Fibroblast of gingiva (primary cell): ENCODE results near the gene COL4A4.
A peak's percentile ranks its signal among the peaks of the same experiment; 100 is the strongest.
"Not testable (repeated sequence)": the region's sequence is repeated elsewhere in the genome, so short reads cannot be mapped to it uniquely, and the experiment has no call there.

Source experiments
- DNase-seq: peaks from one replicate; pipeline ENCODE4 v3.0.0-alpha.2; 2011; ENCODE audit warnings: low read depth

The COL4A4 gene

DNA sequence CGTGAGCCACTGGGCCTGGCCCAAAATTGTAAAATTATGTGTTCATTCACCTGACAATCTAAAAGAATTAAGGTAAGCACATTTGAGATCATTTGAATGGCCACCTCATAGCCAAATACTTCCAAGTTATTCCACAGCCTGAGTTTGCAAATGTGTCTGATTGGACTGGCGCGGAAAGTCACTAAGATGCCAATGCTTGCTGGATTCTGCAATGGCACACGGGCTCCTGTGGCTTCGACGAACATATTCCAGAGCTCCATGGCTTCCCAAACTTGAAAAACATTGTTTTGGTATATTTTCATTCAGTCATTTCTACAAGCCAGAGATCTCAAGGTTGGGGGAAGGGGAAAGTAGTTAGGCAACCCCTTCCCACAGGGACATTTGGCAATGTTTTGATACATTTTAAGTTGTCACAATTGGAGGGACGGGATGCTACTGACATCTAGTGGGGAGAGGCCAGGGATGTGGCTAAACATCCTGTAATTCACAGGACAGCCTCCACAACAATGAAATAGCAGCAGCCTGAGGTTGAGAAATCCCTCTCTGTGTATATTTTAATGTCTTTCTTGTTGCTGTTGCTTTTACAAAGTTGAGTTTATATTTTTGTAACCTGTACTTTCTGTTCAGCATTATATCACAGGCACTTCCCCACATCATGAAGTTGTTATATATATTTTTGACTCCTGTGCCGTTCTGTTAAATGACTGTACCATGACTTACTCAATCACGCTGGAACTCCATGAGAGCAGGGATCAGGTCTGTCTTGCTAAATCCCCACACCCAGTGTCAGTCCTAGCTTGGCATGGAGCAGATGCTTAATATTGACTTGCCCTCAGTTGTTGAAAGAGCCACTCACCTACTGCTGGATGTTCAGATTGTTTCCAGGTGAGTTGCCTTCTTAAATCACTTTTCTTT lies 56.9 kb downstream of the COL4A4 start:
- DNase-seq: peak; percentile 78

DNA sequence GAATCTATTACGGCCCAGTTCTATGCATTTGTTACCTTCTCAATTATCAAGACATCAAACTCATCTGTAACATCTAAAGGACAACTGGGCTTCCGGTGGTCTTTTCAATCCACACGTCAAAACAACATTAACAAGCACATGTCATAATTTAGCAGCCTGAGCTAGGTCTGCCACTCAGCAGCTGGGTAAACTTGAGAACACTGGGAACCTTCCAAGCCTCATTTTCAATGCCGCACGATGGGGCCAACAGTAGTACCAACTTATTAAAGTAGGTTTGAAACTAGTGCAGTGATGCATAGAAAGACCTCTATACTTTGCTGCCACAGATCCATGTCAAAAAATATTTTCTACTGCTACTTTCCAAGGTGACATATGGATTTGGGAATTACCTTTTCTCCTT lies 60.4 kb downstream of the COL4A4 start:
- DNase-seq: no peak

DNA sequence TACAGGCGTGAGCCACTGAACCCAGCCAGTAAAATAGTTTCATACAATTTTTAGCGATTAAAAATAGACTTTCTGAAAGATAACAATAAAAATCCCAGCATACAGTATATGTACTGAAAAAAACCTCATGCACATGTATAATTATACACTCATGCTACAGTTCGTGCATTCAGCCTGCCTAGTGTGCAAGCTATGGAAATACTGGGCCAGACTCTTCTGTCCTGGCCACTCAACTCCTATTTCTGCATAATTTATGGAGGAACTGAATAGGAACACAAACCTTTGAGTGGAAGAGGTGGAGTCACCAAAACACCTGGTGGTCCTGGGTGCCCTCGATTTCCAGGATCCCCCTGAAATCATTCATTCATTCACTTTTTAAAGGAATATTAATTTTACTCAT lies 64.7 kb downstream of the COL4A4 start:
- DNase-seq: no peak

DNA sequence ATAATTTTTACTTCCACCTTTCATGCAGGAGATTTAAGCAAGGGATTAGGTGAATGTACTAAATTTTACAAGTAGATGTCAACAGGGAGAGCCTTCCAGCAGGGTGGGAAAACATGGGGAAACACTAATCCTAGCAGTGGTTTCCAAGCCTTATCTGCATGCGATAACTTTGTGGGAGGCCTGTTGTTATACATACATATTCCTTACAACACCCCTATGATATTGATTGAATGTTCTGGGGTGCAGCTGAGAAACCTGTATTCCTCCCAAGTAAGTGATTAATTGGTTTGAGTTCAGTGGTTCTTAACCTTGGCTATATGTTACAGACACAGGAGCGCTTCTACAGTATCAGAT lies 65.9 kb downstream of the COL4A4 start:
- no peak for DNase-seq

DNA sequence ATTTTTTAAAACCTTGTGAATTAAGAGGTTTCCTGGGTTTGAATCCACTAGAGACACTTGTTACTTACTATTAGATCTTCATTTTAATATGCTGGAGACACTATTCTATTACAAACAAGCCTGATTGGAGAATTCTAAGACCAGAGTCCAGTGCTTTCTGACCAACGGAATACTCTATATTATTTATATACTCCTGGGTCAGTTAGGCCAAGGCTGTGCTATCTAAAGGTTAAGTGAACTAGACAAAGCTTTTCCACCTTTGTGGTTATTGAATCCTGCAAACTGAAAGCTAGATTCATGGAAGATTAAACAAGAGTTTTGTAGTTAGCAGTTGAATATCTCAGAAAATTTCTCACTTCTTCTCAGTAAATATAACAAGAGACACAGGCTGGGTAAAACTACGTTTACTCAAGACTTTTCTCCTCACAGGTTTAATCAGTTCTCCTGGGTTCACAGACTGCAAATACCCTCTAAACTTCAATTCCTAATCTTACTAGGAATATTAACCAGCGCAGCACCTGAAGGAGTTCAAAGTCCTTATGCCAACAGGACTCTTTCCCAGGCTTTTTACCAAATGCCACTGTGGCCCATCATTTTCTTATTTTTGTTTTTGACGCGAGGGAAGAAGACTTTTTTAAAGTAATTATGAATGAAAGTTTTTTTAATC lies 66.4 kb downstream of the COL4A4 start:
- no peak for DNase-seq

DNA sequence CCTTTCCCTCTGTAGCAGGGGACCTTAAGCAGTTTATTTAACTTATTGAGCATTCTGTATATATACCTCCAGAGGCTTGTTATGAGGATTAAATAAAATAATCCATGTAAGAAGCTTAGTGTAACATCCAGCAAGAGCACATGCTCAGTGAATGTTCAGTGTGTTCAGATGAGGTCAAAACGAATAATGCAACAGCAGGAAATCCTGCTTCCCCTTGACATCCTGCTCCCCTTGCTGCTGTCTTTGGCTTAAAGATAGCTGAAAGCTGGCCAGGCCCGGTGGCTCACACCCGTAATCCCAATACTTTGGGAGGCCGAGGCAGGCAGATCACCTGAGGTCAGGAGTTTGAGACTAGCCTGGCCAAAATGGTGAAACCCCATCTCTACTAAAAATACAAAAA lies 68.7 kb downstream of the COL4A4 start:
- no peak for DNase-seq

DNA sequence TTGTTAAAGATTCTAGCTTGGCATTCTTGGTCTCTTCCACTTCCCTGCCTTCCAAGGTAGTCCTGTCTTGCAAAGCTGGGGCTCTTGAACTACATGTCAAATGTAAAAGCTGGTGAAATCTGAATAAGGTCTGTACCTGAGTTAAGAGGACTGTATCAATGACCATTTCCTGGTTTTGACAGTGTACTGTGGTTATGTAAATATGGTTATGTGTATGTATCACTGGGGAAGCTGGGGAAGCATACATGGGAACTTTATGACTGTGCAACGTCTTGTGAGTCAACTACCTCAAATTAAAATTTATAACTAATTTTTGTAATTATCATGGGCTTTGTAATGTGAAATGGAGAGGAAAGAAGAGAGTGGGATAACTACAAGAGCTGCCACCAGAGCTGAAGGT lies 81.7 kb downstream of the COL4A4 start:
- no peak for DNase-seq

DNA sequence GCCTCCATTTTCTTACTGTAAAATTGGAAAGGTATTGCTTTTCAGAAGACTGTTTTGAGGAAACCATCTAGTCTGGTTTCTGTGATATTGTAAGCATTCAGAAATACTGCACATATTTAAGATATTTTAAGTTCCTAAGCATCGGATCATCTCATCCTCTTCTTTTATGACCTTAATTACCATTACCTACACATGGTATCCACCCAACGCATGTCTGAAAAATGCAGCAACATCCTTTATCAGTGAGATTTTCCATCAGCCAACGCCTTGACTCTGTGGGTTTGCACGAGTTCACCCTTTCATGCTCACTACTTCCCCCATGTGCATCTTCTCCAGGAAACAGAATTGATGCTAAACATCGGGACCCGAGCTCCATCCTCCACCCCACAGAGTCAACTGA lies 84.3 kb downstream of the COL4A4 start:
- no peak for DNase-seq

DNA sequence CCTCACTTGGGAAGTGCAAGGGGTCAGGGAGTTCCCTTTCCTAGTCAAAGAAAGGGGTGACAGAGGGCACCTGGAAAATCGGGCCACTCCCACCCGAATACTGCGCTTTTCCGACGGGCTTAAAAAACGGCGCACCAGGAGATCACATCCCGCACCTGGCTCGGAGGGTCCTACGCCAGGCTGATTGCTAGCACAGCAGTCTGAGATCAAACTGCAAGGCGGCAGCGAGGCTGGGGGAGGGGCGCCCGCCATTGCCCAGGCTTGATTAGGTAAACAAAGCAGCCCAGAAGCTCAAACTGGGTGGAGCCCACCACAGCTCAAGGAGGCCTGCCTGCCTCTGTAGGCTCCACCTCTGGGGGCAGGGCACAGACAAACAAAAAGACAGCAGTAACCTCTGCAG lies 98.9 kb downstream of the COL4A4 start:
- not testable (repeated sequence) for DNase-seq

DNA sequence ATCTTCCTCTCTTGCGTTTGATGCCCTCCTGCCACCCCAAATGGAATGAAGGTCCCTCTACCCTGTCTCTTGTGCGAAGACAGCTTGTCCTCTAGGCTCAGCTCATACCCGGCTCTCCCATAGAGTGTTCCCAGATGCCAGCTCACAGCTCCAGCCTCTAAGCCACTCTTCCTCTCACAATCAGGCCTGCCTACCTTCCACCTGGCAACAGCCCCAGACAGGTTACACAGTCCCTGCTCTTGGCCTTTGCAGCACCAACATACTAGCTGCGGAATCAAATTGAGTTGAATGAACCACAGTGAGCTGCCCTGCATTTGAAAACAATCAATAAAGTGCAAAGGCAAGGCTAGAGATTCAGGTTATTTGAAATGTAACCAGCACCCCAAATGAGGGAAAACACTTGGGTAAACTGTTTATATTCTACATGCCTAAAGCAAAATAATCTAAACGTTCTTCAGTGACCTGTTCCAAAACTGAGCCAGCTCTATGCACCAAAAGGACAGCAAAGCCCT lies 105.1 kb downstream of the COL4A4 start:
- DNase-seq: no peak

DNA sequence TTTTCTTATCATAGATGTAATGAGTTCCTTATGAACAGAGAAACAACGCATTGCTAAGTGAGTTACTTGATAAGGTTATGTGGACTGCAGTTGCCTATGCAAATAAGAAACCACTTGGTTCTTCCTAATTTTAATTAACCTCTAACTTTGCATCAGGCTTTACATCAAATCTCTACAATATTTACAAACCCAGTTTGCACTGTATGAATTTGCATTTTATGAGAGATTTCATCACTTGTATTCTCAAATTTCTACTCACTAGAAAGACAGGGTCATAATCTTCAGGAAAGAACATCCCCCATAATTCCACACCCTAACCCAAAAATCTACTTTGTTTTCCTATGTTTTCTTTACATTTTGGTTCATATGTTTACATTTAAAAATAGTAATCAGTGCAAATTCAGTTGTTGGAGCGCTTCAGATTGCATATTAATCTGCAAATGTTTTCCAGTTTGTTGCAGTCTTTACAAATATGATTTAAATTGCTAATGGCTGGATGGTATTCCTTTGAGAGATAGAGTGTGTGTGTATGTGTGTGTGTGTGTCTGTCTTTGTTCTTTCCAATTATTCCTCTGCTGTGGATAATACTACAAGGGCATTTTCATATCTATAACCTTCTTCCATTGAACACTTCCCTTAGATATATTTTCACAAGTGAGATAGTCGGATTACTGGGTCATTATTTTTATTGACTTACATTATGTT lies 106.1 kb downstream of the COL4A4 start:
- no peak for DNase-seq

DNA sequence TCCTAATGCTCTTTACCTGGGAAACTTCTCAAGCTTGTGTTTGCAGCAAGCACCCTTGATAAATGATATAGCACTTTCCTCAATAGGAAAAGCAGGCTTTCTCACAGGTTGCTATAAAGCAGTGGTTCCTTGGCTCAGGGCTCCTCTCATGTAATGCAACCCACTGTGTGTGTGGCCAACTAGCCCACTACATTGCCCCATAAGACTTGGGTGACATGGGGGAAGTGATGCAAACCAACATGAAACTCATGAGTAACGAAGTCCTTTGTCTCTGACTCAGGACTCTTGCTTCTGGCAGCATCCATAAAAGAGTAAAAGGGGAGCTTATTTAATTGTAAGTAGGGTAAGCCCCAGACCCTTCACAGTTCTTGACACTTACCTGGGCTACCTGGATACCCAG lies 106.9 kb downstream of the COL4A4 start:
- DNase-seq: no peak

DNA sequence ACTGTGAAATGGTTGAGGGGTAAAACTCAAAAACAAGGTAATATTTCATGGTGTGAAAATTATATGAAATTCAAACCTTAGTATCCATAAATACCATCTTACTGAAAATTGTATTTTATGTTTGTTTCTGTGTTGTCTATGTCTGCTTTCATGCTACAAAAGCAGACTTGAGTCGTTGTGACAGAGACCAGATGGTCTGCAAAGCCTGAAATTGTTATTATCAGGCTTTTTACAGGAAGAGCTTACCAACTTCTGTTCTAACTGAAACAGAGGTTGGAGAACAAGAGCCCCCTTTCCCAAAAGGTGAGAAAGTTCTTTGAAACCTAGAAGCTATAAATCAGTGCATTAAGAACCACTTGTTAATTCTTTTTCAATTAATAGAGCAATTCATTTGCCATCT lies 110.0 kb downstream of the COL4A4 start:
- no peak for DNase-seq

DNA sequence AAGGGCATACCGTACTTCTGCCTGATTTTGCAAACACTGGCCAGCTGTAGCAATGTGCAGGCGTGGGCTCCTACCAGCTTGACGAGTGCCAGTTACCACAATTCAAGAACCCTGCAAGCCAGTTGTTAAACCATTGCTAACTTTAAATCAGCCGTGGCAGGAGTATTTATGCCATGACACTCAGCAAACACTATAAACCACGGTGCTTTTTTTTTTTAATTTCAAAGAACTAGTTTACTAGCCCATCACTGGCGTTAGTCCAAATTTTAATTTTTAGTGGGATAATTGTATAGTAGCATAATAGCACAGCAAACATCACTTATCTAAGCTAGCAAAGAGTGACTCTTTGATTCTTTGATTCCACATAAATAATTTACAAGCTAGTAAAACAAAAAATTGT lies 111.1 kb downstream of the COL4A4 start:
- DNase-seq: no peak

DNA sequence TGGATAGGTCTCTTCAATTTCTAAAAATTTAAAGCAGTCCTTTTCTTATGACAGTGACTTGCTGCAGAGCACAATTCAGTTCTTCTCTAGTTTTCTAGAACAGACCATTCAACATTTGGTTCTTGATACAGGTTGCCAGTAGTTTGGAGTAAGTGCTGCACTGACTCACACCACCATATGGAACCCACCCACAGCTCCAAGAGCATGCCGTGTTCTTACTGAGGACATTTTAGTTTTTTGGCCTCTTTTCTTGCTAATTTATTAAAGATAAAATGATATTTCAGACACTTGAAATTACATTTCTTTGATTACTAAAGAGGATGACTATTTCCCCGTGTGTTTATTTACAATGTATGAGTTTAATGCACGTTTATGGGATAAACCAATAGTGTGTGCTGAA lies 120.0 kb downstream of the COL4A4 start:
- DNase-seq: no peak

DNA sequence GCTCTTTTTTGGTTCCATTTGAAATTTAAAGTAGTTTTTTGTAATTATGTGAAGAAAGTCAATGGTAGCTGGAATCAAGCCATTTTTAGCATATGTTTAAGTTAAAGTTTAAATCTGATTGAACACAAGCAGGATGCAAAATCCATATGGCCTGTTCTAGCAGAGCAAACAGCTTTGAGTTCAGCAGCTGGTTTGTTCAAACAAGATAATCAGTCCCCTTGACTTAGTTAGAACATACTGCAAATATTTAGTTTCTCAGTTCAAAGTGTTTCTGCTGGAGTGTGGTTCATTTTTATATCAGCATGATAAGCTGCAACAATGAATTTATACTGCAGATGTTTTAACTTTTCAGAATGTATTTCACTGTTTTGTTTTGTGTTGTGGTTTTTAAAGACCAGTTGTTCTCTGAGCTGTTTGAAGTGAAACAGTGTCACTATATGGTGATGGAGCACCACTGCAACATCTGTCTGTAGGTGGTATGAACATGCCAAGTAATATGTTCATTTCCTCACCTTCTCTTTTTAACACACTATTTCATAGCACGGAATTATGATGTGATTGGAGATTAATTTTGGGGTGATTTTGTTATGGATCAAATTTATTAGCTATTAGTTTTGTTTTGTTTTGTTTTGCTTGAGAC lies 125.3 kb downstream of the COL4A4 start:
- no peak for DNase-seq

DNA sequence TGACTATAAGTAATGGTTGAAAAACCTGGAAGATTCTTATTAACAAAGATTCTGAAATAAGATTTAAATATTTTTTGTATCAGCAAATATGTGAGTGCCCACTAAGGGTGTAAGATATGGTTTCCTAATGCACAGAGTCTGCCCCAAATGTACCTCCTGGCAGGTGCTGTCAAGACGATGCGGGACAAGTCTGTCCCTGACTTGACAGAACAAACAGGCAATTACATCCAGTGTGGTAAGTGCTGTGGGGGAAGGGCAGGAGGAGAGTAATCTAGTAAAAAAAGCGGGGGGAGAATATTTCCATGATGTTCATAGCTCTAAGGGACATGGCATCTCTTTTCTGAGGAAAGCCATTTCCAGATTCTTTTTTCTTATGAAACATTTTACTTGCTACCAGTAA lies 127.5 kb downstream of the COL4A4 start:
- DNase-seq: no peak

DNA sequence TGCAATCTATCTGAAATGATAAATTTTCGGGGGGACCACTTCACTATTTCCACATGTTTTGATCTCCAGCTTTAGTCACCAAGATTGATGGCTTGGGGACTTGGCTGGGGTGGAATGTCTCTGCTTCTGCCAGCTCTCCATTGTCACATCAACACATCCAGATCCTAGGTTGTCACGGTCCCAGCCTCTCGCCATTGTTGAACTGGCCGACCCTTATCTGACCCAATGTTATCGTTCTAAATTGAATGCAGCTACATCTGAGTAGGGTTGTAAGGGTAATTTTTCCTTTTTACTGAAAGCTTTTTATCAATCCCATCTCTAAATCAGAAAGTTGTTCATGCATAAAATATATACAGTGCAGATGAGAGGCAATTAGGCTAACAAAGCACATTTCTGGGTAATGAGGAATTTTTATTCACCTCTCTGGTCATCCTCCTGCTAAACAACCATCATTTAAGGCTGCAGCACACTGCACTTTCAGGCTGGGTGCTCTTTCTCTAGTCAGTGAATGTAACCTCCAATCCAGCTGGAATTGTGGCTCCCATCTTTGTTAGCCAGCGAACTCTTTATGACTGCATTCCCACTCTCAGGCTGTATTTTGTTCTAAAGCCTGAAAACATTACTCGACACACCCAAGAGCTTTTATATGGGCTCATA lies 128.2 kb downstream of the COL4A4 start:
- DNase-seq: no peak

DNA sequence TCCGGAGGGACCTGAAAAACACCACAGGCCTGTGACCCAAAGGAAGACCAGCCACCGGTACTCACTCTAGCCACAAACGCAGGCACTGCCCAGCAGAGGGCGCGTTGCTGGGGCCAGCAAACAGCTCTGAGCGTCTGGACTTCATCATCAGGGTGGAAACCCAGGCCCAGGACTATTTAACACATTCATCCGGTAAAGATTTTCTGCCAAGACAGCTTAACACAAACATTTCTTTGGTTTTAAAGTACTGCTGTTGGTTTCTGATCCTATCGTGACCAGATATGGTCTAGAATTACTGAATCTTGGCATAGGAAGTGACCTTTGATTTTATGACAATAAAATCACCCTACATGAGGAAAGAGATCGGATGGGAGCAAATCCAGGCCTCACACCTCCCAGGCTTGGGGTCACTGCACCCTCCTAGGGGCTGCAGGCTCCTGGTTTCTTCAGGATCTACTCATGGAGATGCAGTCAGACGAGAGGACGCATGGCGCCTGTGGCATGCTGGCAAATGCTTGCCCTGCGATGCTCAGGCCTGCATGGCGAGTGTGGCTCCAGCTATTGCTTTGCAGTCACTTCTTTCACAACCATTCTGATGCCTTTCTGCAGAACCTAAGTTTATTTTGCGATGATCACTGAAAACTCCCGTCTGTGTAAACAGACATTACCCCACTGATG lies 130.4 kb downstream of the COL4A4 start:
- DNase-seq: peak; percentile 67

DNA sequence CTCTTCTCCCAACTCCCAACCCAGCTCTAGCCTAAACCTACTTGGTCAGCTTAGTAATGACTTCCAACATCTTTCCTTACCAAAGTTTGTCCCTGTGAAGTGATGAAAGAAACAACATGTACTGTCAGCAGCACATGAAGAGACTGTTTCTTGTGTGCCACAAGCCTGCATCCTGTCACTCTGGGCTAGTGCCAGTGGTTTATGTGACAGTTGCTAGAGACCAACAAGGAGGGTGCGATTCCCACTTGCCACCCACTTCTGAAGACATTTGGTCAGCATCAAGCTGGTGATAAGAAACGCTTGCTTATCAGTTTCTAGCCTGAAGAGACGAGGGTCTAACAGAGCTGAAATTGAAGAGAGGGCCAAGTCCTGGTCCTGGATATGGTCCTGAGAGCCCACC lies 132.6 kb downstream of the COL4A4 start:
- DNase-seq: no peak

DNA sequence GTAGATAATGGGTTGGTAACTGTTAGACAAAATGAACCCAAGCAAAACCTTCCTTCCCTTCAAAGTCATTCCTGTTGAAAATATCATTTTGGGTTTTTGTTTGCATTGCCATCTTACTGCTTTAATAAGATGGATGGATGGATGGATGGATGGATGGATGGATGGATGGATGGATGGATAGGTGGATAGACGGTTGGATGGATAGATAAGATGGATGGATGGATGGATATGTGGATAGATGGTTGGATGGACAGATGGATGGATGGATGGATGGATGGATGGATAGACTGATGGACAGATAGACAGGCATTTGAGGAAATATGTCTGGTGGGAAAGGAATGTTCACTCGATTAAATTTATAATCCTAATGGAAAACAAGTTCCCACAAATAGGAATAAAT lies 133.2 kb downstream of the COL4A4 start:
- no peak for DNase-seq
